HCT116 (cell line): ENCODE results near the gene PAPOLG. TPM values are rescaled to one million over a fixed set of nuclear protein-coding genes. Genes with fewer than 3 reads are reported as not detected.

ENCODE experiments used
- ATAC-seq: fragments of 200-7000 bp; cut with Tn5 transposase; 2 replicates; pipeline ENCODE4 v1.9.1; 2020; ENCODE audit warnings: mild to moderate bottlenecking, moderate library complexity
- BruUV-seq: library from RNA; stranded (reverse); fragments of 400-500 nt; replicated peaks from 2 replicates; lab custom pipeline; 2021; lab: Mats Ljungman, UMichigan
- CTCF ChIA-PET: fragments of 300-600 bp; sonication (Branson Sonifier 250); formaldehyde crosslinking; loops from one replicate; lab custom pipeline; 2021; ENCODE audit warnings: antibody characterized with exemption; lab: Charles Lee
- POLR2A ChIA-PET: fragments of 300-600, 350-600 bp; sonication (Branson Sonifier 250); formaldehyde crosslinking; loops from one replicate; lab custom pipeline; 2021; ENCODE audit warnings: antibody characterized with exemption; lab: Charles Lee
- RAD21 ChIA-PET, 2 experiments: fragments of 300-600 bp; sonication (Branson Sonifier 250); formaldehyde crosslinking; loops; one replicate each; lab custom pipeline; 2023; ENCODE audit warnings: low total read pairs in 2 of 2; ENCODE audit not compliant: uncharacterized antibody in 2 of 2, unreplicated experiment in 2 of 2, low non-redundant PET in 1 of 2; lab: Charles Lee
- DNase-seq: peaks from one replicate; pipeline ENCODE4 v3.0.0-alpha.2; 2010; ENCODE audit warnings: low read depth, low spot score
- H2AFZ ChIP-seq: fragments of 200-600 bp; shearing (Covaris generic), sonication (generic); 2 replicates; pipeline ENCODE4 v1.6.1; 2017; ENCODE audit warnings: low read depth, mixed run types, mixed read lengths, antibody characterized with exemption, low read length; ENCODE audit not compliant: poor library complexity, severe bottlenecking
- H3K27ac ChIP-seq: 2 replicates; pipeline ENCODE4 v1.5.1; 2012; ENCODE audit warnings: low read depth, low read length
- H3K27me3 ChIP-seq: fragments of 200-600 bp; sonication (generic); 2 replicates; pipeline ENCODE4 v1.6.1; 2016; ENCODE audit warnings: mixed run types, low read length, mixed read lengths; ENCODE audit not compliant: insufficient read depth
- H3K36me3 ChIP-seq, 2 experiments: fragments of 200-500 bp in 1 of 2; fragments of 200-600 bp in 1 of 2; sonication (Bioruptor generic) in 1 of 2; sonication (generic) in 1 of 2; 2 replicates each; pipeline versions ENCODE4 v1.5.1 to v1.6.1; 2014 to 2016; ENCODE audit warnings: low read length in 2 of 2, inconsistent platforms in 1 of 2, mixed read lengths in 1 of 2, mixed run types in 1 of 2; ENCODE audit not compliant: insufficient read depth in 2 of 2, control insufficient read depth in 1 of 2
- H3K4me1 ChIP-seq, 2 experiments: fragments of 200-600 bp in 1 of 2; sonication (generic) in 1 of 2; 2 replicates each; pipeline versions ENCODE4 v1.5.1 to v1.6.1; 2012 to 2017; ENCODE audit warnings: low read length in 2 of 2, inconsistent platforms in 1 of 2, mild to moderate bottlenecking in 1 of 2, mixed read lengths in 1 of 2, mixed run types in 1 of 2, moderate library complexity in 1 of 2; ENCODE audit not compliant: insufficient read depth in 2 of 2, control insufficient read depth in 1 of 2
- H3K4me2 ChIP-seq: fragments of 200-600 bp; sonication (generic); 2 replicates; pipeline ENCODE4 v1.6.1; 2017; ENCODE audit warnings: mixed run types, low read length, mixed read lengths
- H3K4me3 ChIP-seq, 2 experiments: fragments of 200-600 bp in 1 of 2; sonication (generic) in 1 of 2; replicated peaks in 1 of 2; 2 replicates each; pipeline ENCODE4 v1.5.1; 2011 to 2016; ENCODE audit warnings: low read length in 2 of 2, control low read depth in 1 of 2, low read depth in 1 of 2, mild to moderate bottlenecking in 1 of 2, mixed read lengths in 1 of 2, mixed run types in 1 of 2
- H3K79me2 ChIP-seq: fragments of 200-600 bp; sonication (generic); 2 replicates; pipeline ENCODE4 v1.6.1; 2017; ENCODE audit warnings: mild to moderate bottlenecking, mixed run types, low read length, moderate library complexity, mixed read lengths; ENCODE audit not compliant: insufficient read depth
- H3K9ac ChIP-seq: fragments of 200-600 bp; sonication (generic); 2 replicates; pipeline ENCODE4 v1.6.1; 2016; ENCODE audit warnings: low read length, mixed read lengths
- H3K9me2 ChIP-seq: fragments of 200-600 bp; sonication (generic), shearing (Covaris generic); 2 replicates; pipeline ENCODE4 v1.6.1; 2017; ENCODE audit warnings: mixed run types, mild to moderate bottlenecking, moderate library complexity; ENCODE audit not compliant: insufficient read depth
- H3K9me3 ChIP-seq, 2 experiments: fragments of 200-500 bp in 1 of 2; fragments of 200-600 bp in 1 of 2; sonication (Bioruptor generic) in 1 of 2; sonication (generic) in 1 of 2; 2 replicates each; pipeline ENCODE4 v1.6.1; 2014 to 2017; ENCODE audit warnings: low read length in 2 of 2, mixed read lengths in 2 of 2, inconsistent platforms in 1 of 2, low read depth in 1 of 2, mild to moderate bottlenecking in 1 of 2, mixed run types in 1 of 2, moderate library complexity in 1 of 2; ENCODE audit not compliant: control insufficient read depth in 1 of 2, insufficient read depth in 1 of 2
- H4K20me1 ChIP-seq: fragments of 200-600 bp; sonication (generic), shearing (Covaris generic); 2 replicates; pipeline ENCODE4 v1.6.1; 2017; ENCODE audit warnings: mixed run types, mild to moderate bottlenecking, moderate library complexity; ENCODE audit not compliant: insufficient read depth
- CEBPB ChIP-seq: IDR thresholded peaks from 2 replicates; pipeline ENCODE4 v1.6.1; 2012; ENCODE audit warnings: low read depth
- EGR1 ChIP-seq: IDR thresholded peaks from 2 replicates; pipeline ENCODE4 v1.6.1; 2012; ENCODE audit warnings: low read depth
- ELF1 ChIP-seq: IDR thresholded peaks from 2 replicates; pipeline ENCODE4 v1.6.1; 2012; ENCODE audit warnings: low read depth, borderline replicate concordance
- EZH2 ChIP-seq: fragments of 200-600 bp; sonication (generic); IDR thresholded peaks from 2 replicates; pipeline ENCODE4 v1.6.1; 2017; ENCODE audit warnings: antibody characterized with exemption, mixed run types
- FOSL1 ChIP-seq: IDR thresholded peaks from 2 replicates; pipeline ENCODE4 v1.6.1; 2012; ENCODE audit warnings: low read depth
- JUND ChIP-seq: IDR thresholded peaks from 2 replicates; pipeline ENCODE4 v1.6.1; 2012
- POLR2A ChIP-seq: IDR thresholded peaks from 2 replicates; pipeline ENCODE4 v1.7.0; 2011; ENCODE audit warnings: borderline replicate concordance; ENCODE audit not compliant: insufficient read depth, insufficient read length; ENCODE audit errors: extremely low read depth
- POLR2AphosphoS5 ChIP-seq: IDR thresholded peaks from 2 replicates; pipeline ENCODE4 v1.6.1; 2011; ENCODE audit warnings: mild to moderate bottlenecking, low read depth, low read length, moderate library complexity
- SIN3A ChIP-seq: IDR thresholded peaks from 2 replicates; pipeline ENCODE4 v1.6.1; 2012; ENCODE audit warnings: low read depth
- SP1 ChIP-seq: IDR thresholded peaks from 2 replicates; pipeline ENCODE4 v1.6.1; 2012; ENCODE audit warnings: low read depth
- SRF ChIP-seq: IDR thresholded peaks from 2 replicates; pipeline ENCODE4 v1.6.1; 2012; ENCODE audit warnings: low read depth
- TCF7L2 ChIP-seq: IDR thresholded peaks from 2 replicates; pipeline ENCODE4 v1.7.0; 2011; ENCODE audit warnings: borderline replicate concordance, inconsistent platforms; ENCODE audit not compliant: insufficient read depth, insufficient read length; ENCODE audit errors: extremely low read depth
- ZFX ChIP-seq: fragments of 450-650 bp; IDR thresholded peaks from 2 replicates; pipeline ENCODE4 v1.6.1; 2017
- ZNF274 ChIP-seq: fragments of 200-500 bp; sonication (Bioruptor generic); IDR thresholded peaks from 2 replicates; pipeline ENCODE4 v1.6.1; 2014; ENCODE audit warnings: mild to moderate bottlenecking, low read depth, low read length, inconsistent platforms
- intact Hi-C: fragments of 100-400 bp; cut with micrococcal nuclease; formaldehyde crosslinking; loops from 2 replicates; pipeline ENCODE4 v1.10.0; 2022
- total RNA-seq: library from RNA; stranded (reverse); gene quantifications from one replicate; pipeline ENCODE4 v1.2.1, GENCODE V29; 2021; ENCODE audit not compliant: unreplicated experiment
- TF ChIP-seq, protein P1 (sequence below): IDR thresholded peaks from 2 replicates; pipeline ENCODE4 v1.6.1; 2011; ENCODE audit warnings: mild to moderate bottlenecking, low read length, moderate library complexity; ENCODE audit not compliant: insufficient replicate concordance; ENCODE audit errors: extremely low read depth

Gene PAPOLG
- total RNA-seq, 1 experiment from 2014 or later = 13.2 TPM

DNA sequence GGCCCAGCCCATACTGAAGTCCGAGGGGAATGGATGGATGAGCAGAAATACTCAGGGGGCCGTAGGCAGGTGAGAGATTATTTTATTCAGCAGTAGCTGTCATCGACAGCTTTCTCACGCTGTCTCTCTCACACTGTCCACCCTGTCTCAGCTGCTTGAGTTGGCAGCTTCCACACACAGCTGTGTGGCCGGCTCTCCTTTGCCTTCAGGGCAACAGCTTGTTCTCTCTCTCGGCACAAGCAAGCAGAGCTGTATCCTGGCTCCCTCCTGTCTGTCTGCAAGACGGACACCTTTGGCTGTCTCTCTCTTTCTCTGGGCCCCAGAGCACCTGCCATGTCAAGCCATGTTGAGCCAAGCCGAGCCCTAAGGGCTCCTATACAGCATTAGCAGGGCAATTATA is 9.8 kb upstream of the PAPOLG start:
- Histone ChIP-seq H3K27ac (no peak overlapping the region), H3K79me2 (no peaks in the 10 kb centered on the region), H2AFZ (no peak overlapping the region), H3K27me3 (no peaks in the 10 kb centered on the region), H3K36me3 (no peaks in the 10 kb centered on the region), H3K9me2 (no peaks in the 10 kb centered on the region), H3K4me2 (no peak overlapping the region), H3K9me3 (no peaks in the 10 kb centered on the region), H3K4me3 (no peak overlapping the region), H4K20me1 (no peaks in the 10 kb centered on the region), H3K4me1 (peaks cover 0 to 4% of the 10 kb centered on the region in 2 experiments; a peak in 1 of 4 replicates), H3K9ac (no peak overlapping the region)
- ATAC-seq (no peak), DNase-seq (no peak)
- TF ChIP-seq POLR2A = no peak
- no peak for TF ChIP-seq EGR1
- TF ChIP-seq ELF1 = no peak
- no peak for TF ChIP-seq SP1
- no peak for TF ChIP-seq ZNF274
- TF ChIP-seq POLR2AphosphoS5 = no peak
- TF ChIP-seq JUND = no peak
- no peak for TF ChIP-seq SIN3A
- TF ChIP-seq EZH2 = no peak
- TF ChIP-seq TCF7L2 = no peak
- TF ChIP-seq FOSL1 = no peak
- no peak for TF ChIP-seq CEBPB
- no peak for TF ChIP-seq ZFX
- TF ChIP-seq, protein P1, sequence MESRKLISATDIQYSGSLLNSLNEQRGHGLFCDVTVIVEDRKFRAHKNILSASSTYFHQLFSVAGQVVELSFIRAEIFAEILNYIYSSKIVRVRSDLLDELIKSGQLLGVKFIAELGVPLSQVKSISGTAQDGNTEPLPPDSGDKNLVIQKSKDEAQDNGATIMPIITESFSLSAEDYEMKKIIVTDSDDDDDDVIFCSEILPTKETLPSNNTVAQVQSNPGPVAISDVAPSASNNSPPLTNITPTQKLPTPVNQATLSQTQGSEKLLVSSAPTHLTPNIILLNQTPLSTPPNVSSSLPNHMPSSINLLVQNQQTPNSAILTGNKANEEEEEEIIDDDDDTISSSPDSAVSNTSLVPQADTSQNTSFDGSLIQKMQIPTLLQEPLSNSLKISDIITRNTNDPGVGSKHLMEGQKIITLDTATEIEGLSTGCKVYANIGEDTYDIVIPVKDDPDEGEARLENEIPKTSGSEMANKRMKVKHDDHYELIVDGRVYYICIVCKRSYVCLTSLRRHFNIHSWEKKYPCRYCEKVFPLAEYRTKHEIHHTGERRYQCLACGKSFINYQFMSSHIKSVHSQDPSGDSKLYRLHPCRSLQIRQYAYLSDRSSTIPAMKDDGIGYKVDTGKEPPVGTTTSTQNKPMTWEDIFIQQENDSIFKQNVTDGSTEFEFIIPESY = no peak
- no peak for TF ChIP-seq SRF
- intact Hi-C loops = no loop called here
- RAD21 ChIA-PET = no interaction called here
- POLR2A ChIA-PET = no interaction called here
- CTCF ChIA-PET = interaction anchor here (1.1 kb wide), 1 partner anchor 39 kb away, joined by 3 read pairs; no protein-coding TSS in a partner anchor
- no TSS peak for BruUV-seq
